Stimulated activated CD4-positive, alpha-beta T cell treated with anti-CD3 and anti-CD28 coated beads, Interleukin-1b, Interleukin-23, amount 100 ng/mL, for 48 hours (primary cell): ENCODE results near the gene GRAMD2A.
"Not testable (repeated sequence)": the region's sequence is repeated elsewhere in the genome, so short reads cannot be mapped to it uniquely, and the experiment has no call there.

Source experiments
- DNase-seq: peaks from one replicate; pipeline ENCODE4 v3.0.0-alpha.2; 2020

The GRAMD2A gene

DNA sequence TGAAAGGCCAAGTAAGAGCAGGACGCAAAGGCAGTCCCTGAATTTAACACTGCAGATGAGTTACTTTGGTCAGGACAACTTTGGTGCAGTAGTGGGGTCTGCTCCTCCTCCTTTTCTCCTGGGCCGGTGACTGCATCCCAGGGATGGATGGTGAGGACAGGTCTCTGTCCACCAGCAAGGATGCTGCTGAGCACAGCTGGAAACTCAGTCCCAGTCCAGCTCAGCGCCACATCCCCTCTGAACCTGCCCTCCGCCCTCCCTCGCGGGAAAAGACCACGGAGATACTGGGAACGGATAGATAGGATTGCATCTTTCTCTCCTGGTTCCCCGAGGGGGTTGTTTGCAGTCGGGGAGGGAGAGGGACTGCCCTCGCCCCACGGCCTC, 13.8 kb downstream of the GRAMD2A start:
- DNase-seq, result no peak

- DNase-seq, result no peak
These were observed 14.9 kb downstream of the GRAMD2A start for GRCh38 chr15:72182673-72183072.

DNA sequence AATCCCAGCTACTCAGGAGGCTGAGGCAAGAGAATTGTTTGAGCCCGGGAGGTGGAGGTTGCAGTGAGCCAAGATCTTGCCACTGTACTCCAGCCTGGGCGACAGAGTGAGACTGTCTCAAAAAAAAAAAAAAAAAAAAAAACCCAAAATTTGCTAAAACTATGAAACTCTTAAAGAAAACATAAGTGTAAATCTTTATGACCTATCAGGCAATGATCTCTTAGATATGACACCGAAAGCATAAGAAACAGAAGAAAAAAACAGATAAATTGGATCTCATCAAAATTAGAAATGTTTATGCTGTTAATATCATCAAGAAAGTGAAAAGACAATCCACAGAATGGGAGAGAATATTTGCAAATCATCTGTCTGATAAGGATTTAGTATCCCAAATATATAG, 15.3 kb downstream of the GRAMD2A start:
- no peak for DNase-seq

GRCh38 chr15:72180761-72181324, 16.7 kb downstream of the GRAMD2A start:
- no peak for DNase-seq

- no peak for DNase-seq
These were observed 17.5 kb downstream of the GRAMD2A start for GRCh38 chr15:72179950-72180581.

DNA sequence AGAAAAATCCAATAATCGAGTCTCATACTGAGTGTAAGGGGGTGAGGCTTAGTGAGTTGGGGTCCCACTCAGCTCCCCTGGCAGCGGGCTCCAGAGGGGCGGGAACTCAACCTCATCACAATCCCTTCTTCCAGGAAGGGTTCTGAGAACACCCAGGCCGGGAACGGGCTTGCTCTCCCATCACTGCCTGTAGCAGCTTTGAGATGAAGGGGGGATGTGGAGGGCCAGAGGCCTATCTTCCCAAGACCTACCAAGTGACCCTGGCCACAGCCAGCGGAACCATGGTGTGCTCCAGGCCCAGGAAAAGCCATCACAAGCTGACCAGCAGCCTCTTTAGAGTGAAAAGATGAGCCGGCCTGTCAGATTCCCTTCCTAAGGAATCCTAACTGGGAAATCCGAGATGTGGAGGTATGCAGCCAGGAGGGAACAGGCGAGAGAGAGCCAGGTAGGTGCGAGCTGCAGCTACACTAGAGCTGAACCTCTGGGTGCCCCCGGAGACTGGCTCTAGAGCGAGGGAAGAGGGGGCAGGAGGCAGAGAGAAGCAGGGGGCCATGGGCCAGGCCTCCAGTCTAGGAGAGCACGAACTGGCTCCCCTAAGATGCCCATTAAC, 18.5 kb downstream of the GRAMD2A start:
- DNase-seq, result no peak

DNA sequence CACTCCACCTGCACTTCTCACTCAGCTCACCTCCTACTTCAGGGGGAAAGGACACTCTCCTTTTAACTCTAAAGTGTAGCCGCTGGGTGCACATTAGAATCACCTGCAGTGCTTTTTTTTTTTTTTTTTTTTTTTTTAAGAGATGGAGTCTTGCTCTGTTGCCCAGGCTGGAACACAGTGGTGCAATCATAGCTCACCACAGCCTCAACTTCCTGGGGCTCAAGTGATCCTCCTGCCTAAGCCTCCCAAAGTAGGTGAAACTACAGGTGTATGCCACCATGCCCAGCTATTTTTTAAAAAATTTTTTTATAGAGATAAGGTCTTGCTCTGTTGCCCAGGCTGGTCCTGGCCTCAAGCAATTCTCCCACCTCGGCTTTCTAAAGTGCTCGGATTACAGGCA, 20.8 kb downstream of the GRAMD2A start:
- no peak for DNase-seq

DNA sequence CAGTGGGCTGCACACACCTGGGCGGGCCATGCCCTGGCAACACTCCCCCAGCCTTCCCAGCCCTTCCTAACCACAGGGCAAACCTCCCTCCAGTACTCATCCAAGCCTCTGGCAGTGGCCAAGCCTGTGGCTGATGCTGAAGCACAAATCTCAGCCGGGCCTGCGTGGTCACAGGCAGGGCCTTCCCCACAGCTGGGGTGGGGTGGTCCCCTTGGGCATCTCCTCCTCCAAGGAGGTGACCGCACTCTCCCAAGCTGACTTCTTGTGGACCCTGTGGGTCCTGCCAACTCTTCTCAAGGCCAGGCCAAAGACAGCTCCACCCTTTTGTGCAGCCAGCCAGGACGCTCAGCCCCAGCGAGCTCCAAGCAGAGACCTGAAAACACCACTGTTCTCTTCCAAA, 21.4 kb downstream of the GRAMD2A start:
- no peak for DNase-seq

DNA sequence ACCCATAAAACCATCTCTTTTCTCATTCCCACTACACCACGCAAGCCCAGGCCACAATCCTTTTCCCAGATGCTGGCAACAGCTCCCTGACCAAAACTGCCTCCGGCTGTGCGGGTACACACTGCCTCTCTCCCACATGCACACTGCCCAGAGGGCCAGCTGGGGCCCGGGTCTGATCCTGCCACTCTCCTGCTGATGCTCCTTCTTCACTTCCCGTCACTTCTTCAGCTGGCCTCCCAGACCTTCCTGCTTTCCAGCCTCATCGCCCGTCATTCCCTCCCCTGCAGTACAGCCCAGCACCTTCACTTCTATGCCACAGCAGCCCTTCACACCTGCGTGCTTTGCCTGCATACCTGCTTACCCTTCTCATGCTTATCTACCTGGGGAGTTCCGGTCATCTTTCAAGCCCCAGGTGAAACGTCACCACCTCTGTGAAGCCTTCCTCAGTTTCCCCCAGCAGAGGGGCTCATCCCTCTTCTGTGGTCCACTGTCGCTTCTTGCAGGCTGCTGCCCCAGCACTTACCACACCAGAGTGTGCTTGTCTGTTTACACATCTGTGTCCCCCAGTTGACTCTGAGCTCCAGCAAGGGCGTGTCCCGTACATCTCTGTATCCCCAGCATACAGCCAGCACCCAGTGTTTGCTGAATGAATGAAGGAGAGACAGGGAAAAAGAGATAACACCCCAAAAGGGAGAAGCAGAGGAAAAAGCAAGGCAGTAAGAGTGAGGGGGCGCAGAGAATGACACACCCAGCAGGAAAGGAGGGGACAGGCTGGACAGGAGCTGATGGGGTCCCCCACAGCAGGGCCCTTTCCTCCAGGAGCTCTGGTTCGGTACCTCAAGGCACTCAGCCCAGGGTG, 22.2 kb downstream of the GRAMD2A start:
- DNase-seq, result no peak

GRCh38 chr15:72174551-72175165, 22.9 kb downstream of the GRAMD2A start:
- no peak for DNase-seq

DNA sequence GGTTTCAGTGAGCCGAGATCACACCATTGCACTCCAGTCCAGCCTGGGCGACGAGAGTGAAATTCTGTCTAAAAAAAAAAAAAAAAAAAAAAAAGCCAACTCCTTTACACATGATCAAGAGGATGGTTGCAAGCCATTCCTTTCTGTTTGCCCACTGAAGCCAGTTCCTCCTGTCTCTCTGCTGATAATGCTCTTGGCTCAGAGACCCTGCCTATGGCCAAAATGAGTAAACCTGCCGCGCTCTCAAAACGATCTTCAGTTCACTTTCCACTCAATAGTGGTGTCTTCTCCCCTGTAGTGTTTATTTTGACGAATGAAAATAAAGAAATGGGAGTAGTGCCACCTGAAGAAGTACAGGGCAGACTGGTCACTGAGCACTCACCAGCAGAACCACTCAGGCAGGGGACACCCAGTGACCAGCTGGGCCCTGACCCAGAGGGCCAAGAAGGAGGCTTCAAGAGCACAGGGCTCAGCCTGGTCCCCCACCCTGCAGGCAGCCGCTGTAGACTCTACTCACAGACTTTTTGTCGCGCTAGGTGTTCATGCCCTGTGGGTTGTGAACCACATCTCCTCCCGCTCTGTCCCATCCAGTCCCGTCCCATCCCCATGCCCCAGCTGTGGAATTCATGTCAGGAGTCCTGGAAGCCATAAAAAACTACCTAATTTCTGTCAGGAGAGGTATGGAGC, 23.6 kb downstream of the GRAMD2A start:
- DNase-seq, result no peak

- DNase-seq, result no peak
These were observed 24.2 kb downstream of the GRAMD2A start for GRCh38 chr15:72173401-72173800.

- no peak for DNase-seq
These were observed 24.8 kb downstream of the GRAMD2A start for GRCh38 chr15:72172796-72173195.

- not testable (repeated sequence) for DNase-seq
These were observed 25.6 kb downstream of the GRAMD2A start for GRCh38 chr15:72171978-72172377.

- DNase-seq, result no peak
These were observed 26.9 kb downstream of the GRAMD2A start for GRCh38 chr15:72170691-72171090.

GRCh38 chr15:72169921-72170611, 27.5 kb downstream of the GRAMD2A start:
- DNase-seq, result no peak

GRCh38 chr15:72169236-72169920, 28.2 kb downstream of the GRAMD2A start:
- DNase-seq, result no peak

- no peak for DNase-seq
These were observed 28.8 kb downstream of the GRAMD2A start for GRCh38 chr15:72168808-72169190.

- DNase-seq, result no peak
These were observed 29.3 kb downstream of the GRAMD2A start for GRCh38 chr15:72168131-72168807.

GRCh38 chr15:72167445-72167844, 30.1 kb downstream of the GRAMD2A start:
- DNase-seq, result no peak
